Smooth muscle cell (in vitro differentiated cells): ENCODE results near the gene RAD51B. TPM values are rescaled to one million over a fixed set of nuclear protein-coding genes. Genes with fewer than 3 reads are reported as not detected.
A peak's percentile ranks its signal among the peaks of the same experiment; 100 is the strongest.

Source experiments
- DNase-seq: peaks from one replicate; lab custom pipeline; 2025; ENCODE audit not compliant: unreplicated experiment; lab: John Stamatoyannopoulos, UW
- H2AFZ ChIP-seq: fragments of 200-600 bp; sonication (generic); 2 replicates; pipeline ENCODE4 v1.6.0; 2016; ENCODE audit warnings: antibody characterized with exemption, low read depth, mild to moderate bottlenecking
- H3F3A ChIP-seq: fragments of 200-600 bp; sonication (generic); 2 replicates; pipeline ENCODE4 v1.6.0; 2017; ENCODE audit warnings: antibody characterized with exemption, low read depth
- H3K27ac ChIP-seq: fragments of 200-600 bp; sonication (generic); 2 replicates; pipeline ENCODE4 v1.5.1; 2016; ENCODE audit warnings: low read depth, mild to moderate bottlenecking
- H3K27me3 ChIP-seq: fragments of 200-600 bp; sonication (generic); 2 replicates; pipeline ENCODE4 v1.6.1; 2016; ENCODE audit warnings: low read depth, mild to moderate bottlenecking
- H3K36me3 ChIP-seq: fragments of 200-600 bp; sonication (generic); 2 replicates; pipeline ENCODE4 v1.5.1; 2016; ENCODE audit warnings: low read depth
- H3K4me1 ChIP-seq: fragments of 200-600 bp; sonication (generic); 2 replicates; pipeline ENCODE4 v1.5.1; 2016; ENCODE audit warnings: low read depth
- H3K4me2 ChIP-seq: fragments of 200-600 bp; sonication (generic); 2 replicates; pipeline ENCODE4 v1.6.0; 2016; ENCODE audit warnings: mild to moderate bottlenecking
- H3K4me3 ChIP-seq: fragments of 200-600 bp; sonication (generic); 2 replicates; pipeline ENCODE4 v1.5.1; 2016; ENCODE audit warnings: mild to moderate bottlenecking
- H3K79me2 ChIP-seq: fragments of 200-600 bp; sonication (generic); 2 replicates; pipeline ENCODE4 v1.6.0; 2016; ENCODE audit warnings: low read depth, mild to moderate bottlenecking
- H3K9ac ChIP-seq: fragments of 200-600 bp; sonication (generic); 2 replicates; pipeline ENCODE4 v1.6.0; 2016; ENCODE audit warnings: low read depth
- H3K9me3 ChIP-seq: fragments of 200-600 bp; sonication (generic); replicated peaks from 2 replicates; pipeline ENCODE4 v1.5.1; 2016; ENCODE audit warnings: low read depth
- H4K20me1 ChIP-seq: fragments of 200-600 bp; sonication (generic); 2 replicates; pipeline ENCODE4 v1.6.0; 2016; ENCODE audit warnings: low read depth
- WGBS: methylation state at CpG from one replicate; pipeline ENCODE4 v1.1.7; 2016; ENCODE audit warnings: low lambda C conversion rate; 5-methylcytosine and 5-hydroxymethylcytosine counted together
- polyA plus RNA-seq: library from polyadenylated mRNA; unstranded; fragments of >200 nt; fragmentation: Nextera tagmentation; extraction: Ambion mirVana; gene quantifications from 2 replicates; pipeline ENCODE4 v1.2.1, GENCODE V29; 2016
- total RNA-seq: library from RNA; depleted of rRNA; stranded (reverse); fragments of >200 nt; gene quantifications from 2 replicates; pipeline ENCODE4 v1.2.3, GENCODE V29; 2014
- TF ChIP-seq, protein P1 (sequence below): fragments of 200-600 bp; sonication (generic); IDR thresholded peaks from 2 replicates; pipeline ENCODE4 v1.5.1; 2017; ENCODE audit warnings: borderline replicate concordance, mild to moderate bottlenecking, antibody characterized with exemption; ENCODE audit not compliant: insufficient read depth, poor library complexity, severe bottlenecking

The RAD51B gene
- total and polyA plus RNA-seq, 2 experiments from 2014 or later, result 4.6 to 5.3 TPM

DNA sequence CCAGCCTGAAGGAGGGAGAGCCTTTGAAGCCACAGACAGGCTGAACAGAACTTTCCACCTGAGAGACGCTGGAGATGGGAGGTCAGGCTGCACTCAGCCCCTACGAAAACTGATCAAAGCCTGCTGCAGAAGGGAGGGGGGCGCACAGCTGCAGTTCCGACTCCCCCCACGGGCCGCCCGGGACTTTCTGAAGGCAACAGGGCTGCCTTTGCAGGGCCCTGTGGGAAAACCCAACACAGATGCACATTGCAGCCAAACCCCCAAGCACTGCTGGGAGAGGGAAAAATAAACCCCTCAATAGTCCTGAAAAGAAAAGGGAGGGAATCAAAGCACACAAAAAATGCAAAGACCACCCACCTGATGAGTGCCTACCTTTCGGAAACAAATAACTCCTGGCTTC is 682.7 kb downstream of the RAD51B start:
- peaks cover 18% of the 10 kb centered on the region for H3K4me1 ChIP-seq
- no peak overlapping the region for H3K9ac ChIP-seq
- 90% methylated on average over 8 of the region's 8 CpGs for WGBS
- no peaks in the 10 kb centered on the region for H4K20me1 ChIP-seq
- no peaks in the 10 kb centered on the region for H3K9me3 ChIP-seq
- H3K36me3 ChIP-seq, result no peaks in the 10 kb centered on the region
- H3K79me2 ChIP-seq, result no peaks in the 10 kb centered on the region
- no peaks in the 10 kb centered on the region for H3K27me3 ChIP-seq
- DNase-seq, result no peak
- H3K27ac ChIP-seq, result no peak overlapping the region
- H2AFZ ChIP-seq, result no peak overlapping the region
- H3K4me3 ChIP-seq, result no peak overlapping the region
- TF ChIP-seq, protein P1, sequence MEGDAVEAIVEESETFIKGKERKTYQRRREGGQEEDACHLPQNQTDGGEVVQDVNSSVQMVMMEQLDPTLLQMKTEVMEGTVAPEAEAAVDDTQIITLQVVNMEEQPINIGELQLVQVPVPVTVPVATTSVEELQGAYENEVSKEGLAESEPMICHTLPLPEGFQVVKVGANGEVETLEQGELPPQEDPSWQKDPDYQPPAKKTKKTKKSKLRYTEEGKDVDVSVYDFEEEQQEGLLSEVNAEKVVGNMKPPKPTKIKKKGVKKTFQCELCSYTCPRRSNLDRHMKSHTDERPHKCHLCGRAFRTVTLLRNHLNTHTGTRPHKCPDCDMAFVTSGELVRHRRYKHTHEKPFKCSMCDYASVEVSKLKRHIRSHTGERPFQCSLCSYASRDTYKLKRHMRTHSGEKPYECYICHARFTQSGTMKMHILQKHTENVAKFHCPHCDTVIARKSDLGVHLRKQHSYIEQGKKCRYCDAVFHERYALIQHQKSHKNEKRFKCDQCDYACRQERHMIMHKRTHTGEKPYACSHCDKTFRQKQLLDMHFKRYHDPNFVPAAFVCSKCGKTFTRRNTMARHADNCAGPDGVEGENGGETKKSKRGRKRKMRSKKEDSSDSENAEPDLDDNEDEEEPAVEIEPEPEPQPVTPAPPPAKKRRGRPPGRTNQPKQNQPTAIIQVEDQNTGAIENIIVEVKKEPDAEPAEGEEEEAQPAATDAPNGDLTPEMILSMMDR, result no peak
- peaks cover 10% of the 10 kb centered on the region for H3F3A ChIP-seq
- H3K4me2 ChIP-seq, result no peak overlapping the region

DNA sequence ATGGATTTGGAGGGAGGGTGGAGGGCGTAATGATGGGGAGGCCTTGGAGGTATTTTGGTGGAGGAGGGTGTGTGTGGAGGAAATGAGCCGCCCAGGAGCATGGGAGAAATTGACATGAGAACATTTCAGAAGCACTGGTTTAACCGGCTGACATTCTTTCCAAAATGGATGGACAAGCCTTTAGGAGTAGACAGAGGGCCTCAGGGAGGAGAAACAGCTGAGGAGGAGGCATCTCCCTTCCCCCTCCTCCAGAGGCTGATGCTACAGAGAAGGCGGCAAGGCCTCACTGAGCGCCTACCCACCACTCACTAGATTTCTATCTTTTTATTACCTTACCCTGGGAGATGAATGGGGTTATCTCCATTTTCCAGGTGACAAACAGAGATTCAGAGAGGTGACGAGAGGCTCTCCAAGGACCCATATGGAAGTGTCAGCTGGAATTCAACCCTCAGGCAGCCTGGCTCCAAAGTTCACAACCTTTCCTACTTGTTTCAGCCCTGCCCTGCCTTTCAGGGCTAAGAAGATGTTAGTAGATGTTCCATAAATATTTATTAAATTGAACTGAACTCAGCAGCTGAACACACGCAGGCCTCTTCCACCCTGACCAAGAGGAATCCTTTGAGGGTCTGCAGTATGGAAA is 683.7 kb downstream of the RAD51B start:
- Histone ChIP-seq H3K4me3 (no peak overlapping the region), H3K27ac (no peak overlapping the region), H3K4me1 (peaks cover 18% of the 10 kb centered on the region), H4K20me1 (no peaks in the 10 kb centered on the region), H3K9me3 (no peaks in the 10 kb centered on the region), H2AFZ (no peak overlapping the region), H3K9ac (no peak overlapping the region), H3K27me3 (no peaks in the 10 kb centered on the region), H3F3A (peaks cover 10% of the 10 kb centered on the region), H3K79me2 (no peaks in the 10 kb centered on the region), H3K4me2 (no peak overlapping the region), H3K36me3 (no peaks in the 10 kb centered on the region)
- 80% methylated on average over 7 of the region's 7 CpGs for WGBS
- no peak for DNase-seq
- TF ChIP-seq, protein P1, result no peak

DNA sequence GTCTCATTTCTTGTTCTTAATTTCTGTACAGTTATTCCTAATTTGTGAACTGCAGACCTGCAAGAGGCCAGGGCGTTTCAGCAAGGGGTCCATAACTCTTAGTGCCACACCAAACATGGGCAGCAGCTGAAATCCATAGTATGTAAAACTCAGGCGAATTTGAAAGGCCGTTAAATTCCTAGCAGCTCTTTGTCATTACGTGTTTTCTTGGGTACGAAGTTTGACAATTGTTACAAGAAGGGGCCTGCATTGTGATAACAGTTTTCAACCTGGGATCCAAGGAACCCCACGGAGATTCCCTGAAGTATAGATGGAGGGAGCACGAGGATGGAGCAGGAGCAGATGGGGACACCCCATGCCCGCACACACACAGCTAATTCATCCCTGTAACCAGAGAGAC is 685.3 kb downstream of the RAD51B start:
- no peak overlapping the region for H3K9ac ChIP-seq
- no peak for DNase-seq
- WGBS, result 81% methylated on average over 8 of the region's 8 CpGs
- H4K20me1 ChIP-seq, result no peaks in the 10 kb centered on the region
- TF ChIP-seq, protein P1, result no peak
- H3K4me3 ChIP-seq, result no peak overlapping the region
- no peaks in the 10 kb centered on the region for H3K79me2 ChIP-seq
- peaks cover 15% of the 10 kb centered on the region for H3F3A ChIP-seq
- no peak overlapping the region for H3K27ac ChIP-seq
- H3K27me3 ChIP-seq, result no peaks in the 10 kb centered on the region
- no peak overlapping the region for H3K4me2 ChIP-seq
- peaks cover 24% of the 10 kb centered on the region for H3K4me1 ChIP-seq
- no peaks in the 10 kb centered on the region for H3K36me3 ChIP-seq
- H2AFZ ChIP-seq, result no peak overlapping the region
- no peaks in the 10 kb centered on the region for H3K9me3 ChIP-seq

DNA sequence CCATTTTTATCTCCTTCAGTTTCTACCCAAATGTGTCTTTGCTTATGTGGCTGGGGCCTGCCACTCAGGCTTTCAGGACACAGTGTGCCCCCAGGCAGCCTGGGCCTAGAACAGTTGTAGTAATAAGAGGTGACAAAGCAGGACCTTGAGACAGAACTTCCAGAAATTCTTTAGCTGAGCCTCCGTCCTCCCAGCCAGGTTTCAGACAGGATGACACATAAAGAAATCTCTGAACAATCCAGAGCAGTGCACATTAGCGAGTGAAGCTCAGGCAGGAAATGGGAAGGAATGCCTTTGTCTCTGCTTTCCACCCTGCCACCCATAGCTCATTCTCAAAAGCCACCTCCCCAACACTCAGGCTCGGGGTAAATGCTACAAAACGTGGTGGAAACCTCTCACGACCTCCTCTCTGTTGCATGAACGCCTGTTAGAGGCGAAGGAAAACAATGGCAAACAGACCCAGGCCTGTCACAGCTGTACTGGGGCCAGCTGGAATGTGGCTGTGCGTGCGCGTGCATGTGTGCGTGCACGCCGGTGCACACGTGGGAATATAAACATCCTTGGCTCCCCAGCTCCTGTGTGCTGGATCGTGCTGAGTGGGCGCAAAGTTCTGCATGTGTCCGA is 686.6 kb downstream of the RAD51B start:
- peaks cover 25% of the 10 kb centered on the region for H3F3A ChIP-seq
- no peaks in the 10 kb centered on the region for H3K79me2 ChIP-seq
- H3K4me3 ChIP-seq, result no peak overlapping the region
- no peak for DNase-seq
- H3K4me2 ChIP-seq, result peak overlapping the region; percentile 31
- H3K9me3 ChIP-seq, result no peaks in the 10 kb centered on the region
- no peaks in the 10 kb centered on the region for H3K27me3 ChIP-seq
- H3K4me1 ChIP-seq, result peaks cover 35% of the 10 kb centered on the region
- no peaks in the 10 kb centered on the region for H3K36me3 ChIP-seq
- H2AFZ ChIP-seq, result no peak overlapping the region
- H3K27ac ChIP-seq, result peak overlapping the region; percentile 82
- H3K9ac ChIP-seq, result peak overlapping the region; percentile 42
- TF ChIP-seq, protein P1, result no peak
- no peaks in the 10 kb centered on the region for H4K20me1 ChIP-seq
- 58% methylated on average over 17 of the region's 17 CpGs for WGBS
